NCI-H2107 treated with DMSO at 0.1 percent for 48 hours (cell line): ENCODE results near the gene TGFBRAP1.
"Not testable (repeated sequence)": the region's sequence is repeated elsewhere in the genome, so short reads cannot be mapped to it uniquely, and the experiment has no call there.

ENCODE experiments used
- DNase-seq: peaks from one replicate; lab custom pipeline; 2025; ENCODE audit not compliant: unreplicated experiment; lab: John Stamatoyannopoulos, UW

TGFBRAP1 gene

DNA sequence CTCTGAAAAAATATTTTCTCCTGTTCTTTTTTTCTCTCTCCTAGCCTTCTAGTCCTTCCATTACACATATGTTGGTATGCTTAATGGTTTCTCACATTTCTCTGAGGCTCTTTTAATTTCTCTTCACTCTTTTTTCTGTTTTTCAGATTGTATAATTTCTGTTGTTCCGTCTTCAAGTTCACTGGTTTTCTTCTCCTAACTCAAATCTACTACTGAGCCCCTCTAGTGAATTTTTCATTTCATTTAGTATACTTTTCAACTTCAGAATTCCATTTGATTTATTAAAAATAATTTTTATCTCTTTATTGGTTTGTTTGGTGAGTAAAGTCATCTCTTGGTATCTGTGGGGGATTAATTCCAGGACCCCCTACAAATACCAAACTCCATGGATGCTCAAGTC lies 27.6 kb upstream of the TGFBRAP1 start:
- DNase-seq = no peak

DNA sequence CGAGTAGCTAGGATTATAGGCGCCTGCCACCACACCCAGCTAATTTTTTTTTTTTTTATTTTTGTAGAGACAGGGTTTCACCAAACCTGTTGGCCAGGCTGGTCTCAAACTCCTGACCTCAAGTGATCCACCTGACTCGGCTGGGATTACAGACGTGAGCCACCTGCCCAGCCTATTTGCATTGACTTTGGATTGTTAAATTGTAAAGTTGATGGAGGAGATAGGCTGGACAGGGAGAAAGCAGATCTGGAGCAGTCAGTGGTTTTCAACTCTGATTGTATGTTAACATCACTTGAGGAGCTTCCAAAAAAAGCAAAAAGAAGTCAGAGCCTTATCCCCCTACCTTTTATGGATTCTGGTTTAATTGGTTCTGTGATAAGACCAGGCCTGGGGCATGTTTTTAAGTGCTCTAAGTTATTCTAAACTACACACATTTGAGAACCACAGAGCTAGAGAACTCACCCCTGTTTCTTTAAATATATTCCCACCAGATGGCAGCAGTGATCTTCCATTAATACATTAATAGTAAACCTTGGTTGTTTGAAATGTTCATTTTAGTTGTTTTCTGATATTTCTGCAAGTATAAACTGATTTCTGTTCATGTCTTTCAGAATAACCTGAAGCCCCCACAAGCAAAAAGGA lies 15.3 kb upstream of the TGFBRAP1 start:
- peak; percentile 22 for DNase-seq

DNA sequence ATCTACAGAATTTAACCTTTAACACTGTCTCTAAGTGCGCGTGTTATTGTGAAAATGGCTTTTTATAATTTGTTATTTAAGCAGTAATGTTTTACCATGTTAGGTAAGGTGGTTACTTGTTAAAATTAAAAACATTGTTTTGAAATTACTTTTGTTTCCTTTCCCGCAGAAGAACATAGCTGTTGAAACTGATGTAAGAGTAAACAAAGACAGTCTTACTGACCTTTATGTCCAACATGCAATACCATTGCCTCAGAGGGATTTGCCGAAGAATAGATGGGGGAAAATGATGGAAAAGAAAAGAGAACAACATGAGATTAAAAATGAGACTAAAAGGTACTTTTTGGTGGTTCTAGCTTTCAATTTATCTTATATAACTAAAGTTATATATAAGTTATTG lies 9.9 kb upstream of the TGFBRAP1 start:
- DNase-seq = no peak

DNA sequence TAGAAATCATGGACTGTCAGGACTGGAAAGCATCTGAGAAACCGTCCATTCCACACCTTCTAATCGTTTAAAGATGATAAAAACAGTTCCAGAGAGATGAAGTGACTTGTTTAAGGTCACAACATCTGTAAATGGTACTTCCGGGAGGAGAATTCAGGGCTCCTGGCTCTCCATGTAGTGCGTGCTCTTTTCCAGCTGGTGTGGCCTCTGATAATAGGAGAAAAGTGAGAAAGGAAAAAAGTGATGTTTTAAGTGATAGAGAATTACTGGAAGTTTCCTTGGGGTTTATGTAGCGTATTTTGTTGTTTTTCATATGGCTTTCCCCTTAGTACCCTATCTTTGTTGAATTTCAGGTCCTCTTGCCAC lies 8.5 kb upstream of the TGFBRAP1 start:
- DNase-seq = no peak

DNA sequence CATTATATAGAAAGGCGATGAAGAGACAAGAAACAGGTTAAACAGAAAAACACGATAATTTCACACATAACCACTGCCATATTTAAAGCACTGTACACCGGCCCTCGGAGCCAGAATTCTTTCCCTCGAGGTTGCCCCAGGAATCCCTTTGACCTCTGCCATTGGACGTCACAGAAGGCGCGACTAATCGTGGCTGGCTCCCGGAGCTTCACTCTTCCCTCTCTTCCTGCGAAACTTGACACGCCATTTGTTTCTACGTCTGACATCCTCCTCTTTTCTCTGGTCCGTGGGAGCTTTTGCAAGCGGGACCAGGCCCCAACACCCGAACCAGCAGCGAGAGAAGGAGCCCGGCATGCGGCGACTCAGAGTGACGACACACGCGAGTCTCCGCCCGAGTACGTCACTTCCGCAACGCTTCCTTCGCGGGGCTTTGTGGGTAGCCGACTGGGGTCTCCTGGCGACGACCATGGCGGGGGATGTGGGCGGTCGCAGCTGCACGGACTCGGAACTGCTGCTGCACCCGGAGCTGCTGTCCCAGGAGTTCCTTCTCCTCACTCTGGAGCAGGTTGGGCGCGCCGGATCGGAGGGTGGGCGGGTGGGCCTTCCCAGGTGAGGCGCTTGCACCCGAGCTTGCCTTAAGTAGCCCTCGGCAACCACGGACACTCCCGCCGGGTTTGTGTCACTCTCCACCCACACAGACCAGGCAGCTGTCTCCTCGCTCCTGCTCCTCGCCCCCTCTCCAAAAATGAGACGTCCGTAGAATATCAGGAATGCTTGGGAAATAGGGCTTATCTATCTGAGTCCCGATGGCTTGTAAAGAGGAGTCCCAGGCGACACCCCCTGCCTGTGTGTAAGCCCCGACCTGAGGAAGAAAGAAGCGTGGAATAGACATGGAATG lies 7.8 kb upstream of the TGFBRAP1 start, which contains the start of gene C2orf49:
Gene C2orf49 (plus strand): TSS at position 419 of the 898 bp plus-strand sequence. CDS start 48 bp downstream, at position 467.
- peak; percentile 69 for DNase-seq

DNA sequence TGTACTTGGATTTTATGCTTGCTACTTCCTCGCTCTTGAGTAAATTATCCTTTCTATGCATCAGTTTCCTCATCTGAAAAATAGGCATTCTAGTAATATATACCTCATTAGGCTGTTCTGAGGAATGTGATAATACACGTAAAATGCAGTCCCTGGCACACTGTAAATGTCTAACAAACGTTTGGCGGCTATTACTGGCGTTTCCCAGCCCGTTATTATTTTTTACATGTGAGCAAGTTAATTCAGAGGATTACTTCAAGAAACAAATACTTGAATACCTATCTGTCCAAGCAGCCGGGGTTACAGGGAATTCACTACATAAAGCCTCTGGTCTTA lies 7.2 kb upstream of the TGFBRAP1 start:
- no peak for DNase-seq

DNA sequence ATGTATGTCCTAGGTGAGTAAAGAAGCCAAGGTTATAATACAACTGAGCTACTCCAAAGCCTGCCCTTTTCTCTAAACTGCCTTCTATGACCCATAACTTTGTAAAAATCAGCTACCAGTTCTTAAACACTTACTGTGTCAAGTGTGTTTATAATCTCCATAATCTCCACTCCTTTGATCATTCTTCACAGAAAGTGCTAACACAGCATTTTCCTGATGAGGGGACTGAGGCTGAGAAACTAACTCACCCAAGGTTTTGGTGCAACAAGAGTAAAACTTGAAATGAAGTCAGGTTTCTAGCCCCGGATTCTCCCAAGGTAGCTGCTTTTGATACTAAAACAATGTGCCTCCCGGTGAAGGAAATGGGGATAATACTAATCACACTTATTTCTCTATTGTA lies 5.9 kb upstream of the TGFBRAP1 start:
- no peak for DNase-seq

DNA sequence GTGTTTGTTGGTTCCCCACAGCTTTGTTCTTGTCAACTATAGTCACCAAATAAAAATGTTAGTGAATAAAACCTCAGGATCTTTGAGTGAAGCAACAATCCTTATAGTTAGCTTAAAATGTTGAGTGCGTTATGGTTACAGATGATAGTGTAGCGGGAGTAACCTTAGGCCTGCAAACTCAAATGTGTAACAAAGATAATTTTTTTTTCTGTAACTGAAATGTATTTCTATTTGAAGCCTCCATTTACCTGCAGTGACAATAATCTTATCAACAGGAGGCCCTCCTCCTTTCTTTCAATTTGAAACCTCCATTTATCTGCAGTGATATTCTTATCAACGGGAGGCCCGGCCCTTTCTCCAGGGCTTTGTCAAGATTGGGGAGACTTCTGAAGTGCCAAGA lies 4.7 kb upstream of the TGFBRAP1 start:
- no peak for DNase-seq

DNA sequence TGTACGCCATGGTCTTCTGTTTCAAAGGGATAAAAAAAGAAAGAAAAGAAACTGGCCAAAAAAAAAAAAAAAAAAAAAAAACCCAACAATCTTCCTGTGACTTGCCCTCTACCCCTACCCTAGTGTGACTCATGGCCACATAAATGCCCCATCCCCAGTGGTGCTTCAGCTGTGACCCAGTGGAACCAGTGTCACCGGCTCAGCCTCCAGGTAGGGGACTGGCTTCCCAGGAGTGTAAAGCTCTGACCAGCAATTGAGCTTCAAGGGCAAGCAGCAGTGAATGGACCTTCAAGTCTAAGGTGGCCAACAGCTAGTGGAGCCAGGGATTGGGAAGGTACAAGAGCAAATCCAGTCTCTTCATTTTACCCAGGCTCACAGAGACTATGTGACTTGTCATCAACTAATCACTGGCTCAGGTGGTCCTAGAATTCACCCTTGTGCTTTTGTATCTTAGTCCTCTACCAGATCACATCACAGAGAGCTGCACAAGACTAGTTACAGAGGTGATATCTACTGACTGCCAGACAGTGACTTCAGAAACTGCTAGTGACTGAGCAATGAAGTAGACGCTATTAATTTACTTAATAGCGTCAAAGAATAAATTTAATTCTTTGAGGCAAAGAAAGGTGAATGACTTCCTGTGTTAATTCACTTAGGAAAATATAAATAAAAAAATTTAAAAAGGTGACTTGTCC lies 1.3 kb upstream of the TGFBRAP1 start:
- no peak for DNase-seq

DNA sequence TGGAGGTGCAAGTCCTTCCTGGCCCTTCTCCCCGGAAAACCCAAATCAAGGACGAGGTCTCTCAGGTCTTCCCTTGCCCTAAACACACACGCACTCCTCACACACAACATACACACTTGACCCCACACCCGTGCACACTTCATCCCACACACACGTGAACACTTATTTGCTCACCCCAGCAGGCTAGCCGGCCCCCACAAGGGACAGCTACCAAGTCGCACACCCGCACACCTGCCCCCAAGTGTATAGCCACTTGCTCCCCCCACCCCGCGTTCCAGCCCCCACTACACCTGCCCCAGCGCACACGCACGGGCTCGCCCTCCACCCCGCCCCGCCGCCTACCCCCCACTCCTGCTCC lies 359 bp downstream of the TGFBRAP1 start:
- DNase-seq = peak; percentile 38

DNA sequence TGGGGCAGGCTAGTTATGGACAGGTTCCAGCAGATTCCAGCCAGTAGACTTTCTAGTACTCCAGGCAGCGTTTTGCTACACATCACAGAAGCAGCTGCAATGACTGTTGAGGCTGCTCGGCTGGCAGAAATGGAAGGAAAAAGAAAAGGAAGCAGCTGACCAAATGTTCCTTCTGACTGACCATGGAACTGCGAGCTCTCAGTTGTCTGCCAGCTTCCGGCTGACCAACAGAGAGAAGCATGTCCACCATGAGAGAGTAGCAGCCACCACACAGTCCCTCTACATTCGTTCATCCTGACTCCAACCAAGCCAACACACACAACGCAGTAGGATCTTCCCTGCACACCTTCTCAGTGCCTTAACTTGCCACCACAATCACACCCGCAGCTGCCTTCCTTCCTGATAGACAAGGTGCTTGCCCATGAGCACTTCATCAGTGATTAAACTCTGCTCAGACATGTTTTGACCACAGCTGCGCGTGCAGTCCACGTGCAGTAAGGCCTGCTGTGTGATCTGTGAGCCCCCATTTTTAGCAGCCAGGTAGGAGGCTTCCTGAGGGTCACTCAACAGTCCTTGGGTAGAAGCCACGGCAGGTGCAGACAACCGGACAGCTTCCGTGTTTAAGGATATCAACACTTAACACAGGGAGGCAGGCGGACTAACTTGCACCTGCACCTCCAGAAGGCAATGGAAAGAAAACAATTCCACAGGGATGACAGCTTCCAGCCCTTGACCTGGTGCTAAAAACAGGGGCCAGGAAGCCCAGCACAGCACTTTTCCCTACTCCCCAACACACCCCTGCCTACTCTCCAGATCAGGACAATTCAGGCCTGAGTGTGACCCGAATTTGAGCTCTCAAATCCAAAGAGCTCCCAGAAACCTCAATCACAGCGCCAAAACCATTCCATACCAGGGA lies 996 bp downstream of the TGFBRAP1 start:
- peak; percentile 38 for DNase-seq

DNA sequence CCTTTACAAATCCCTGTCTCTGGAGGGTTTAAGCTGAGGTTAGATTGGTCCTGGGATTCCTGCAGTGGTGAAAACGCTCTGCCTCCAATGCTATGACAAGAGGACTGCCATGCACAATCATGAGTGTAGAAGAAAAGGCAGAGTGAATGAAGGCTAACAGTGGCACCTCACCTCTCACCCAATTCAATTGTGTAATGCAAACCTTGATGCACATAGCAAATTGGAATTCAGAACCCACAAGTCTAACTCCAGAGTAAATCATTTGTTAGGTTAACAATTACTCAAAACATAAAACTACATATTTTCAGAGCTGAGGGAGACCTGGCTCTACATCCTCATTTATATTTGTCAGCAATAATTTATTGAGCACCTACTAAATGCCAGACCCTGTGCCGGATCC lies 1.8 kb downstream of the TGFBRAP1 start:
- DNase-seq = no peak

DNA sequence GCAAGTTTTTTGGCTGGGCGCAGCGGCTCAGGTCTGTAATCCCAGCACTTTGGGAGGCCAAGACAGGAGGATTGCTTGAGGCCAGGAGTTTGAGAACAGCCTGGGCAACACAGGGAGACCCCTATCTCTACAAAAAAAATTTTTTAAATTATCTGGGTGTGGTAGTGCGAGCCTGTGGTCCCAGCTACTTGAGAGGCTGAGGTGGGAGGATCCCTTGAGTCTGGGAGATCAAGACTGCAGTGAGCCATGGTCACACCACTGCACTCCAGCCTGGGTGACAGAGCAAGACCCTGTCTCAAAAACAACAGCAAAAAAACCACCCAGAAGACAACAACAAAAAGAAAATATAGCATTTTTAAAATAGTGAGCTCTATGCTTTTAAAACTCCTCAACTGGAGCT lies 2.3 kb downstream of the TGFBRAP1 start:
- not testable (repeated sequence) for DNase-seq

DNA sequence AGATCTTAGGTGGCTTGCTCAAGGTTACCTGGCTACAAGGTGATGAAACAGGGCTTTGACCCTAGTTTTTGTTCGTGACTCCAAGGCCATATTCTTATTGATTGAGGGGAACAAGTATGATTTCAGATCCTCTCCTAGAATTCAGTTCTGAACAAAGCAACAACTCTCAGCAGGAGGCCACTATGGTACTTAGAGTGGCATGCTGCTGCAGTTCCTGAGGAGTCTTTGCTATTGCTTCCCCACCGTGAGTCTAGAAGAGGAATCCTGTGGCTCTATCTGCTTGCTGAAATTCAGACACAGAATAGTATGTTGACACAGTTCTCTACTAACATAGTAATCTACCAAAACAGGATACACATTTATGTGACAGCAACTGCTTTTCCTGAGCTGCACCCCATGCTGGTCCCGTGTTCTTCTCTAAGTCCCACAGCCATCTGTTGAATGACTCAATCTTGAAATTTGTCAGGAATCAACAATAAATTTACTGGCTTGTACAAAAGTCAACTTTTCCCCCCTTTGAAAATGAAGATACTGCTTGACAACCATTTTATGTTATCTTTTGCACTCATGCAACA lies 4.1 kb downstream of the TGFBRAP1 start:
- DNase-seq = no peak

DNA sequence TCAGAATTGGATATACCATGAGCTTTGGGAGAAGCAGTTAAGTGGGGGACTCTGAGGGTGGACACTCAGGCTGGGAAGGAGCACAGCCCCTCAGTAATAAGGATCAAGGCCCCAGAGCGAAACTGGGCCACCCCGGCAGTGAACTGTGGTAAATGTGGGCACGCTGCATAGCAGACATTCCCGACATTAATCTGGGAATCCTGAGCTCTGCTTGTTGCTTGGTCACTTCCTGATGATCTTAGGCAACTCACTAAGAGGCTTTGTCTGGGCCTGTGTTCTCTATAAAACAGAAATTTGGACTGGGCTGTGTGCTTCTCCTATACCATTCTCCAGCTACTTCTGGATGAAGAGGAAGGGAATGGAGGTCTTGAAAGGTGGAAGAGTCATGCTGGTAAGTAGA lies 4.8 kb downstream of the TGFBRAP1 start:
- DNase-seq = no peak

DNA sequence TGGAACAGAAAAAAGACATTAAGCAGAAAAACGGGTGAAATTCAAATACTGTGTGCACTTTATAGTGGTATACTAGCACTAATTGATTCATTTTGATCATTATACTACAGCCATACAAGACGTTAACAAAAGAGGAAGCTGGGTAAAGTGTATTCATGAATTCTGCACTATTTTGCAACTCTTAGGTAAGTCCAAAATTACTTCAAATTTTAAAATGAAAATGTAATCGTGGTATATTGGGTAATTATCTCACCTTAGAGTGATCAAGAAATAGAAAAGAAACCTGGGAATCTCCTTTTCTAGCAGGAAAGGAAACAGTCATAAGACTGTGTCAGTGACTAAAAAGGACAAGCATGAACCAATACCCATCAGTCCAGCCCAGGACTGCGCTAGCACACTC lies 5.4 kb downstream of the TGFBRAP1 start:
- no peak for DNase-seq

DNA sequence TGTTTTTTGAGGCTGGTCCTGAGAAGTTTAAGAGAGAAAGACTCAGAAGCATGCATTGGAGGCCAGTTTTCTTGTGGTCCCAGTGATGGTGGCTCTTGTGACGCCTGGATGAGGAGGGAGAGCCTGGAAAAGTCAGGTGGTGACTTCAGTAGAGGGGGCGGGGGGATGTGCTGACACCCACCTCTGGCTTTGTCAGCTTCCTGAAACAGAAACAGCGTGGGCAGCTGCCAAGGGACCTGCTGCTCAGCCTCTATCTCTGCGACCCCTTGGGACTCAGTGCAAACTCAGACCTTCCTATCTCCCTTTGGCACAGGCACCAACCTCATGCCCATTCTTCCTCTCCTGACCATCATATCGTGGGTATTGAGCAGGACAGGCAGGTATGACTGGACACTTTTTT lies 6.4 kb downstream of the TGFBRAP1 start:
- no peak for DNase-seq

DNA sequence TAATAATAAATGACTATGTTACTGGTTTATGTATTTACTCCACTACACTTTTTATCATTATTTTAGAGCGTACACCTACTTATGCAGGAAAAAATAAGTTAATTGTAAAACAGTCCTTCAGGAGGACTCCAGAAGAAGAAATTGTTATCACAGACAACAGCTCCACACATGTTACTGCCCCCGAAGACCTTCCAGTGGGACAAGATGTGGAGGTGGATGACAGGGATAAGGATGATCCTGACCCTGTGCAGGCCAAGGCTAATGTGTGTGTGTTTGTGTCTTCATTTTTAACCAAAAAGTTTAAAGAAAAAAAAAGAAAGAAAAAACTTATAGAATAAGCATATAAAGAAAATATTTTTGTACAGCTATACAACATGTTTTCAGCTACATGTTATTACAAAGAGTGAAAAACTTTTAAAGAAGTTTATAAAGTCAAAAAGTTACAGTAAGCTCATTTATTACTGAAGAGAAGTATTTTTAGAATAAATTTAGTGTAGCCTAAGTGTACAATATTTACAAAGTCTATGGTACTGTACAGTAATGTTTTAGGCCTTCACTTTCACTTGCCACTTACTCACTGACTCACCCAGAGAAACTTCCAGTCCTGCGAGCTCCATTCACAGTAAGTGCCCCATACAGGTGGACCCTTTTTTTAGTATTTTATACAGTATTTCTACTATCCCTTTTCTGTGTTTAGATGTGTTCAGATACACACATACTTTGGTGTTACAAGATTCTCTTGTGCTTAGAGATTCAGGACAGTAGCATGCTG lies 7.5 kb downstream of the TGFBRAP1 start:
- DNase-seq = no peak

DNA sequence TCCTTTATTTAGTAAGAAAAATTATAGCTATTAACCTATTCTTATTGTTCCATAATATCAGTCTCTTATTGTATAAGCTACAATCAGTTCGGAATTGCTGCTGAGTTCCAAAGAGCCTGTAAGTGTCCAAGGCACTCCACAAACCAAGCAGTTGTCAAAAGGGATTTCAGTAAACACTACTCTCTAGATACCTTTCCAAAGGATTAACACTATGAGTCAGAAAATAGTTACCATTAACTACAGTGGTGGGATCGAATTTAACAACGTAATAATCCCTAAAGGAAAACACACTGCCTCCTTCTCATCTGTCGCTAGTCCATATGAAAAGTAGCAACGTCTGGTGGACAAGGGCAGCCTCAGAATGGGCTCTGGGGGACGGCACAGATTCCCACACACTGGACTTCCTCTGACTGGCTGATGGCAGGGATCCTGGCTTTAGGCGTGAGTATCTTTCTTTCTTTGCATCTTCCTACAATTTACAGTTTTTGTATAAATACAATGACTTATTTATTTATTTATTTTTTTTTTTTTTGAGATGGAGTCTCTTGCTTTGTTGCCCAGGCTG lies 8.8 kb downstream of the TGFBRAP1 start:
- DNase-seq = peak; percentile 33

DNA sequence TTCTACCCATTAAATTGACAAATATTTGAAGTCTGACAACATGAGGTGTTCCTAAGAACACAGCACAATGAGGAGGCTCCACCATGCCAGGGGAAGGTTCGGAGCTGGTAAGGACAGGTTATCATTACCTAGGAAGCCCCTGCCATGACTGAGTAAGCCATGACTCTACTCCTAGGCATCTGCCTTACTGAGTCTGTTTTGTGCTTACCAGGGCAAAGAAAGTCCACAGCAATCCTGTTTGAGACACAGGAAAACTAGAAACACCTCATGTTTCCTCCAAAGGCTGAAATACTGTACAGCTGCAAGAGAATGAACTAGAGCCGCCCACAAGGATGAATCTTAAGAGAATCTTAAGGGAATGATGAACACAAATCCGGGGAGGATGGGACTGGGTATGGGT lies 11.6 kb downstream of the TGFBRAP1 start:
- DNase-seq = no peak
